Measurements from ENCODE around the gene PRDM5. TPM values are rescaled to one million over a fixed set of nuclear protein-coding genes. Genes with fewer than 3 reads are reported as not detected.
A peak's percentile ranks its signal among the peaks of the same experiment; 100 is the strongest.

The PRDM5 gene
- total RNA-seq = 5.1 TPM
- polyA plus RNA-seq = 1.8 TPM
- long read RNA-seq, donor 1 = 0 reads
- long read RNA-seq, donor 2 = 0 reads
- long read RNA-seq, donor 3, partial matches to known transcripts = 0 of 3 reads
- long read RNA-seq, donor 3, other reads (novel, unspliced or antisense) = 0 of 3 reads
- long read RNA-seq, donor 4, partial matches to known transcripts = 0 of 1 reads
- long read RNA-seq, donor 4, other reads (novel, unspliced or antisense) = 0 of 1 reads
- long read RNA-seq, donor 5, full-length matches to known transcripts = 2 of 2 reads
- long read RNA-seq, donor 5, partial matches to known transcripts = 0 of 2 reads
- long read RNA-seq, donor 5, other reads (novel, unspliced or antisense) = 0 of 2 reads
- long read RNA-seq, donor 6, partial matches to known transcripts = 0 of 1 reads
- long read RNA-seq, donor 6, other reads (novel, unspliced or antisense) = 0 of 1 reads
- long read RNA-seq, donor 7 = 0 reads
- long read RNA-seq, donor 8, partial matches to known transcripts = 0 of 2 reads
- long read RNA-seq, donor 8, other reads (novel, unspliced or antisense) = 0 of 2 reads
- long read RNA-seq, donor 9 = 0 reads
- long read RNA-seq, donor 10, partial matches to known transcripts = 0 of 1 reads
- long read RNA-seq, donor 10, other reads (novel, unspliced or antisense) = 0 of 1 reads

- peak within 1 kb of the TSS; percentile 35 to 50 for H3K4me3 ChIP-seq (ENCODE audit: low read length in 2 of 2)
- no peaks in the 10 kb centered on the region for H3K9me3 ChIP-seq (ENCODE audit: control insufficient read depth in 2 of 2, insufficient read depth in 1 of 2, low read length in 1 of 2)
- peak within 1 kb of the TSS; percentile 44 to 74 for H3K27ac ChIP-seq (ENCODE audit: low read depth in 1 of 2, low read length in 1 of 2)
- peak in 3 of 9 donors; percentile 2 to 50 (median 8) for DNase-seq (ENCODE audit: low read depth in 6 of 9, low spot score in 9 of 9)
- 2% methylated on average over 86 of the region's 86 CpGs for WGBS
- peaks cover 31 to 54% of the 10 kb centered on the region in 2 donors for H3K27me3 ChIP-seq (ENCODE audit: control insufficient read depth in 2 of 2, insufficient read depth in 1 of 2, low read length in 1 of 2)
- no peaks in the 10 kb centered on the region for H3K36me3 ChIP-seq (ENCODE audit: control insufficient read depth in 2 of 2, insufficient read depth in 2 of 2, low read length in 1 of 2)
- no peaks in the 10 kb centered on the region for H3K4me1 ChIP-seq (ENCODE audit: control insufficient read depth in 2 of 2, insufficient read depth in 2 of 2, low read length in 2 of 2)
Observed at GRCh38 chr4:120922381-120923206, at the start of gene PRDM5. Gene PRDM5, minus strand, starts transcription at chr4:120922726. Its CDS starts 118 bp downstream, at chr4:120922608.

- Histone ChIP-seq H3K4me3 (ENCODE audit: low read length in 2 of 2) (no peak overlapping the region), H3K27me3 (ENCODE audit: control insufficient read depth in 2 of 2, insufficient read depth in 1 of 2, low read length in 1 of 2) (no peaks in the 10 kb centered on the region), H3K9me3 (ENCODE audit: control insufficient read depth in 2 of 2, insufficient read depth in 1 of 2, low read length in 1 of 2) (no peaks in the 10 kb centered on the region), H3K27ac (ENCODE audit: low read depth in 1 of 2, low read length in 1 of 2) (no peak overlapping the region), H3K4me1 (ENCODE audit: control insufficient read depth in 2 of 2, insufficient read depth in 2 of 2, low read length in 2 of 2) (no peaks in the 10 kb centered on the region), H3K36me3 (ENCODE audit: control insufficient read depth in 2 of 2, insufficient read depth in 2 of 2, low read length in 1 of 2) (no peaks in the 10 kb centered on the region)
- DNase-seq (ENCODE audit: low read depth in 6 of 9, low spot score in 9 of 9) = peak in 2 of 9 donors; percentile 1 to 13
- 90% methylated on average over 1 of the region's 1 CpG for WGBS
Observed at GRCh38 chr4:120971884-120972283, 49.4 kb upstream of the PRDM5 start.

- 88% methylated on average over 4 of the region's 4 CpGs for WGBS
- Histone ChIP-seq H3K4me1 (ENCODE audit: control insufficient read depth in 2 of 2, insufficient read depth in 2 of 2, low read length in 2 of 2) (no peaks in the 10 kb centered on the region), H3K36me3 (ENCODE audit: control insufficient read depth in 2 of 2, insufficient read depth in 2 of 2, low read length in 1 of 2) (no peaks in the 10 kb centered on the region), H3K27ac (ENCODE audit: low read depth in 1 of 2, low read length in 1 of 2) (no peak overlapping the region), H3K27me3 (ENCODE audit: control insufficient read depth in 2 of 2, insufficient read depth in 1 of 2, low read length in 1 of 2) (no peaks in the 10 kb centered on the region), H3K9me3 (ENCODE audit: control insufficient read depth in 2 of 2, insufficient read depth in 1 of 2, low read length in 1 of 2) (no peaks in the 10 kb centered on the region), H3K4me3 (ENCODE audit: low read length in 2 of 2) (no peak overlapping the region)
- DNase-seq (ENCODE audit: low read depth in 6 of 9, low spot score in 9 of 9) = no peak
Observed at GRCh38 chr4:120965938-120966337, 43.4 kb upstream of the PRDM5 start.

GRCh38 chr4:120964596-120964995 lies 42.1 kb upstream of the PRDM5 start:
- Histone ChIP-seq H3K4me3 (ENCODE audit: low read length in 2 of 2) (no peak overlapping the region), H3K4me1 (ENCODE audit: control insufficient read depth in 2 of 2, insufficient read depth in 2 of 2, low read length in 2 of 2) (no peaks in the 10 kb centered on the region), H3K27ac (ENCODE audit: low read depth in 1 of 2, low read length in 1 of 2) (no peak overlapping the region), H3K36me3 (ENCODE audit: control insufficient read depth in 2 of 2, insufficient read depth in 2 of 2, low read length in 1 of 2) (no peaks in the 10 kb centered on the region), H3K9me3 (ENCODE audit: control insufficient read depth in 2 of 2, insufficient read depth in 1 of 2, low read length in 1 of 2) (no peaks in the 10 kb centered on the region), H3K27me3 (ENCODE audit: control insufficient read depth in 2 of 2, insufficient read depth in 1 of 2, low read length in 1 of 2) (no peaks in the 10 kb centered on the region)
- WGBS = 76% methylated on average over 1 of the region's 1 CpG
- DNase-seq (ENCODE audit: low read depth in 6 of 9, low spot score in 9 of 9) = no peak

- no peak overlapping the region for H3K27ac ChIP-seq (ENCODE audit: low read depth in 1 of 2, low read length in 1 of 2)
- no peak overlapping the region for H3K4me3 ChIP-seq (ENCODE audit: low read length in 2 of 2)
- 91% methylated on average over 4 of the region's 4 CpGs for WGBS
- no peaks in the 10 kb centered on the region for H3K4me1 ChIP-seq (ENCODE audit: control insufficient read depth in 2 of 2, insufficient read depth in 2 of 2, low read length in 2 of 2)
- no peaks in the 10 kb centered on the region for H3K27me3 ChIP-seq (ENCODE audit: control insufficient read depth in 2 of 2, insufficient read depth in 1 of 2, low read length in 1 of 2)
- no peaks in the 10 kb centered on the region for H3K9me3 ChIP-seq (ENCODE audit: control insufficient read depth in 2 of 2, insufficient read depth in 1 of 2, low read length in 1 of 2)
- no peaks in the 10 kb centered on the region for H3K36me3 ChIP-seq (ENCODE audit: control insufficient read depth in 2 of 2, insufficient read depth in 2 of 2, low read length in 1 of 2)
- DNase-seq (ENCODE audit: low read depth in 6 of 9, low spot score in 9 of 9) = no peak
Observed at GRCh38 chr4:120963449-120963848, 40.9 kb upstream of the PRDM5 start.

- WGBS = 50% methylated on average over 2 of the region's 2 CpGs
- Histone ChIP-seq H3K4me1 (ENCODE audit: control insufficient read depth in 2 of 2, insufficient read depth in 2 of 2, low read length in 2 of 2) (no peaks in the 10 kb centered on the region), H3K27me3 (ENCODE audit: control insufficient read depth in 2 of 2, insufficient read depth in 1 of 2, low read length in 1 of 2) (no peaks in the 10 kb centered on the region), H3K9me3 (ENCODE audit: control insufficient read depth in 2 of 2, insufficient read depth in 1 of 2, low read length in 1 of 2) (no peaks in the 10 kb centered on the region), H3K4me3 (ENCODE audit: low read length in 2 of 2) (no peak overlapping the region), H3K36me3 (ENCODE audit: control insufficient read depth in 2 of 2, insufficient read depth in 2 of 2, low read length in 1 of 2) (no peaks in the 10 kb centered on the region), H3K27ac (ENCODE audit: low read depth in 1 of 2, low read length in 1 of 2) (no peak overlapping the region)
- no peak for DNase-seq (ENCODE audit: low read depth in 6 of 9, low spot score in 9 of 9)
Observed at GRCh38 chr4:120960656-120961267, 38.2 kb upstream of the PRDM5 start.

GRCh38 chr4:120948382-120948781 lies 25.9 kb upstream of the PRDM5 start:
- WGBS = 78% methylated on average over 4 of the region's 4 CpGs
- H3K9me3 ChIP-seq (ENCODE audit: control insufficient read depth in 2 of 2, insufficient read depth in 1 of 2, low read length in 1 of 2) = peaks cover 0 to 3% of the 10 kb centered on the region in 2 donors
- H3K4me3 ChIP-seq (ENCODE audit: low read length in 2 of 2) = no peak overlapping the region
- no peaks in the 10 kb centered on the region for H3K4me1 ChIP-seq (ENCODE audit: control insufficient read depth in 2 of 2, insufficient read depth in 2 of 2, low read length in 2 of 2)
- no peaks in the 10 kb centered on the region for H3K36me3 ChIP-seq (ENCODE audit: control insufficient read depth in 2 of 2, insufficient read depth in 2 of 2, low read length in 1 of 2)
- DNase-seq (ENCODE audit: low read depth in 6 of 9, low spot score in 9 of 9) = no peak
- H3K27me3 ChIP-seq (ENCODE audit: control insufficient read depth in 2 of 2, insufficient read depth in 1 of 2, low read length in 1 of 2) = no peaks in the 10 kb centered on the region
- H3K27ac ChIP-seq (ENCODE audit: low read depth in 1 of 2, low read length in 1 of 2) = no peak overlapping the region

GRCh38 chr4:120942776-120943175 lies 20.2 kb upstream of the PRDM5 start:
- DNase-seq (ENCODE audit: low read depth in 6 of 9, low spot score in 9 of 9) = no peak
- 91% methylated on average over 3 of the region's 3 CpGs for WGBS
- H3K36me3 ChIP-seq (ENCODE audit: control insufficient read depth in 2 of 2, insufficient read depth in 2 of 2, low read length in 1 of 2) = no peaks in the 10 kb centered on the region

More at GRCh38 chr4:120942776-120943175, 20.2 kb upstream of the PRDM5 start:
- no peaks in the 10 kb centered on the region for H3K27me3 ChIP-seq (ENCODE audit: control insufficient read depth in 2 of 2, insufficient read depth in 1 of 2, low read length in 1 of 2)
- no peaks in the 10 kb centered on the region for H3K4me1 ChIP-seq (ENCODE audit: control insufficient read depth in 2 of 2, insufficient read depth in 2 of 2, low read length in 2 of 2)
- no peak overlapping the region for H3K4me3 ChIP-seq (ENCODE audit: low read length in 2 of 2)
- H3K9me3 ChIP-seq (ENCODE audit: control insufficient read depth in 2 of 2, insufficient read depth in 1 of 2, low read length in 1 of 2) = no peaks in the 10 kb centered on the region
- no peak overlapping the region for H3K27ac ChIP-seq (ENCODE audit: low read depth in 1 of 2, low read length in 1 of 2)
